ENCODE data around the gene CDK17.

GRCh38 chr12:96354326-96354725 lies 45.9 kb downstream of the CDK17 start:
- TF ChIP-seq ZFP36 (IDR thresholded peaks at IDR 0.05; ENCODE audit: low read depth, low read length, partially characterized antibody) (no peak), TCF7 (IDR thresholded peaks at IDR 0.05; ENCODE audit: borderline replicate concordance) (no peak), ZNF347 (CRISPR knock-in tag; IDR thresholded peaks at IDR 0.05; ENCODE audit: low read depth) (no peak), ZNF280B (CRISPR knock-in tag; IDR thresholded peaks at IDR 0.05) (no peak), GABPA (tag; conservative IDR thresholded peaks at IDR 0.05; ENCODE audit: low read depth) (no peak), POLR2AphosphoS5 (IDR thresholded peaks at IDR 0.05; ENCODE audit: control insufficient read depth, insufficient read depth, low read depth, low read length) (no peak), RHOXF2B (CRISPR knock-in tag; conservative IDR thresholded peaks at IDR 0.05) (no peak), ILK (tag; IDR thresholded peaks at IDR 0.05; ENCODE audit: borderline replicate concordance, low read depth) (no peak)

All from K562 (cell line).